HepG2 (cell line): ENCODE measurements around the gene STOM. TPM values are rescaled to one million over a fixed set of nuclear protein-coding genes. Genes with fewer than 3 reads are reported as not detected.

Experiments
- CC2D1A ChIP-seq: sonication (generic); formaldehyde crosslinking; IDR thresholded peaks from 2 replicates; pipeline ENCODE4 v1.8.1; 2023; ENCODE audit warnings: mild to moderate bottlenecking, missing genetic modification reagents
- CEBPZ ChIP-seq: IDR thresholded peaks from 2 replicates; pipeline ENCODE4 v1.6.1; 2012; ENCODE audit warnings: low read length, improper control_type of control experiment
- CSRNP1 ChIP-seq: sonication (generic); formaldehyde crosslinking; IDR thresholded peaks from 2 replicates; pipeline ENCODE4 v1.8.1; 2023; ENCODE audit warnings: mild to moderate bottlenecking, missing genetic modification reagents
- DMAP1 ChIP-seq: IDR thresholded peaks from 2 replicates; pipeline ENCODE4 v1.6.1; 2016
- IRF9 ChIP-seq: sonication (generic); formaldehyde crosslinking; IDR thresholded peaks from 2 replicates; pipeline ENCODE4 v1.8.0; 2022; ENCODE audit warnings: missing genetic modification reagents, mild to moderate bottlenecking, borderline replicate concordance
- KLF9 ChIP-seq: IDR thresholded peaks from 2 replicates; pipeline ENCODE4 v1.6.1; 2016; ENCODE audit warnings: low read depth
- MNT ChIP-seq: fragments of 450-650 bp; IDR thresholded peaks from 2 replicates; pipeline ENCODE4 v1.6.1; 2016
- PAXIP1 ChIP-seq: sonication (generic); formaldehyde crosslinking; conservative IDR thresholded peaks from 2 replicates; pipeline ENCODE4 v1.4.0; 2020; ENCODE audit warnings: mild to moderate bottlenecking, missing genetic modification reagents, moderate library complexity
- POLR2AphosphoS2 ChIP-seq: IDR thresholded peaks from 2 replicates; pipeline ENCODE4 v1.6.1; 2011; ENCODE audit warnings: low read depth, low read length, improper control_type of control experiment
- TSC22D2 ChIP-seq: sonication (generic); formaldehyde crosslinking; IDR thresholded peaks from 2 replicates; pipeline ENCODE4 v1.5.1; 2020; ENCODE audit warnings: missing genetic modification reagents, mild to moderate bottlenecking, borderline replicate concordance
- ZNF329 ChIP-seq: sonication (generic); formaldehyde crosslinking; IDR thresholded peaks from 2 replicates; pipeline ENCODE4 v1.9.0; 2021; ENCODE audit warnings: low read depth, mild to moderate bottlenecking, missing genetic modification reagents
- ZNF605 ChIP-seq: sonication (generic); formaldehyde crosslinking; IDR thresholded peaks from 2 replicates; pipeline ENCODE4 v1.8.0; 2022; ENCODE audit warnings: mild to moderate bottlenecking, missing genetic modification reagents
- ZNF792 ChIP-seq: IDR thresholded peaks from 2 replicates; pipeline ENCODE4 v1.6.1; 2016
- ZSCAN29 ChIP-seq: sonication (generic); formaldehyde crosslinking; conservative IDR thresholded peaks from 2 replicates; pipeline ENCODE4 v1.4.0; 2020; ENCODE audit warnings: mild to moderate bottlenecking, missing genetic modification reagents
- polyA plus RNA-seq, 8 experiments: library from polyadenylated mRNA; depleted of rRNA in 3 of 8; stranded (reverse) in 7 of 8; unstranded in 1 of 8; fragments of >200 nt; fragmentation: Illumina TruSeq in 4 of 8; extraction: Trizol in 4 of 8; gene quantifications; 2 replicates each; pipeline versions ENCODE4 v1.2.1 to v1.2.3, GENCODE V29; 2011 to 2016; ENCODE audit warnings: low read depth in 4 of 8, missing spikeins in 1 of 8, mixed read lengths in 1 of 8; ENCODE audit not compliant: insufficient read depth in 1 of 8
- total RNA-seq, 5 experiments: library from RNA; depleted of rRNA; stranded (reverse); fragments of >200 nt; fragmentation: Illumina TruSeq; extraction: Trizol; gene quantifications; 2 replicates each; pipeline ENCODE4 v1.2.3, GENCODE V29; 2016; ENCODE audit warnings: low read depth in 1 of 5

STOM gene
- total and polyA plus RNA-seq, 2 of the 13 experiments (the other 11 are each of a cell fraction or from before 2014, with no cell fraction given) = 43.6 to 165 TPM

GRCh38 chr9:121295662-121296191, 74.3 kb downstream of the STOM start (continued):
- TF ChIP-seq KLF9 (CRISPR knock-in tag) = no peak
- TF ChIP-seq DMAP1 (CRISPR knock-in tag) = no peak; the same call in 1 of the 2 replicates
- no peak; the same call in 1 of the 2 replicates for TF ChIP-seq PAXIP1
- TF ChIP-seq ZNF329 (CRISPR knock-in tag) = 0 out of 2 replicates have a peak, but pooled peaks have one; percentile 68
- 0 out of 2 replicates have a peak, but pooled peaks have one; percentile 37 for TF ChIP-seq IRF9 (CRISPR knock-in tag)
- TF ChIP-seq CSRNP1 (CRISPR knock-in tag) = peak; percentile 5; the same call in 1 of the 2 replicates
- no peak for TF ChIP-seq CEBPZ
- TF ChIP-seq MNT = no peak
- TF ChIP-seq CC2D1A (CRISPR knock-in tag) = no peak
- TF ChIP-seq TSC22D2 (CRISPR knock-in tag) = no peak
- TF ChIP-seq ZNF792 (CRISPR knock-in tag) = no peak
- no peak for TF ChIP-seq ZSCAN29
- no peak for TF ChIP-seq ZNF605 (CRISPR knock-in tag)
- no peak for TF ChIP-seq POLR2AphosphoS2
